HCT116 (cell line): ENCODE results near the gene UVRAG. TPM values are rescaled to one million over a fixed set of nuclear protein-coding genes. Genes with fewer than 3 reads are reported as not detected.
A peak's percentile ranks its signal among the peaks of the same experiment; 100 is the strongest.

Experiments used
- ATAC-seq: fragments of 200-7000 bp; cut with Tn5 transposase; 2 replicates; pipeline ENCODE4 v1.9.1; 2020; ENCODE audit warnings: mild to moderate bottlenecking, moderate library complexity
- BruUV-seq: library from RNA; stranded (reverse); fragments of 400-500 nt; replicated peaks from 2 replicates; lab custom pipeline; 2021; lab: Mats Ljungman, UMichigan
- CTCF ChIA-PET: fragments of 300-600 bp; sonication (Branson Sonifier 250); formaldehyde crosslinking; loops from one replicate; lab custom pipeline; 2021; ENCODE audit warnings: antibody characterized with exemption; lab: Charles Lee
- POLR2A ChIA-PET: fragments of 300-600, 350-600 bp; sonication (Branson Sonifier 250); formaldehyde crosslinking; loops from one replicate; lab custom pipeline; 2021; ENCODE audit warnings: antibody characterized with exemption; lab: Charles Lee
- RAD21 ChIA-PET, 2 experiments: fragments of 300-600 bp; sonication (Branson Sonifier 250); formaldehyde crosslinking; loops; one replicate each; lab custom pipeline; 2023; ENCODE audit warnings: low total read pairs in 2 of 2; ENCODE audit not compliant: uncharacterized antibody in 2 of 2, unreplicated experiment in 2 of 2, low non-redundant PET in 1 of 2; lab: Charles Lee
- DNase-seq: peaks from one replicate; pipeline ENCODE4 v3.0.0-alpha.2; 2010; ENCODE audit warnings: low read depth, low spot score
- H2AFZ ChIP-seq: fragments of 200-600 bp; shearing (Covaris generic), sonication (generic); 2 replicates; pipeline ENCODE4 v1.6.1; 2017; ENCODE audit warnings: low read depth, mixed run types, mixed read lengths, antibody characterized with exemption, low read length; ENCODE audit not compliant: poor library complexity, severe bottlenecking
- H3K27ac ChIP-seq: 2 replicates; pipeline ENCODE4 v1.5.1; 2012; ENCODE audit warnings: low read depth, low read length
- H3K27me3 ChIP-seq: fragments of 200-600 bp; sonication (generic); 2 replicates; pipeline ENCODE4 v1.6.1; 2016; ENCODE audit warnings: mixed run types, low read length, mixed read lengths; ENCODE audit not compliant: insufficient read depth
- H3K36me3 ChIP-seq, 2 experiments: fragments of 200-500 bp in 1 of 2; fragments of 200-600 bp in 1 of 2; sonication (Bioruptor generic) in 1 of 2; sonication (generic) in 1 of 2; 2 replicates each; pipeline versions ENCODE4 v1.5.1 to v1.6.1; 2014 to 2016; ENCODE audit warnings: low read length in 2 of 2, inconsistent platforms in 1 of 2, mixed read lengths in 1 of 2, mixed run types in 1 of 2; ENCODE audit not compliant: insufficient read depth in 2 of 2, control insufficient read depth in 1 of 2
- H3K4me1 ChIP-seq, 2 experiments: fragments of 200-600 bp in 1 of 2; sonication (generic) in 1 of 2; 2 replicates each; pipeline versions ENCODE4 v1.5.1 to v1.6.1; 2012 to 2017; ENCODE audit warnings: low read length in 2 of 2, inconsistent platforms in 1 of 2, mild to moderate bottlenecking in 1 of 2, mixed read lengths in 1 of 2, mixed run types in 1 of 2, moderate library complexity in 1 of 2; ENCODE audit not compliant: insufficient read depth in 2 of 2, control insufficient read depth in 1 of 2
- H3K4me2 ChIP-seq: fragments of 200-600 bp; sonication (generic); 2 replicates; pipeline ENCODE4 v1.6.1; 2017; ENCODE audit warnings: mixed run types, low read length, mixed read lengths
- H3K4me3 ChIP-seq, 2 experiments: fragments of 200-600 bp in 1 of 2; sonication (generic) in 1 of 2; replicated peaks in 1 of 2; 2 replicates each; pipeline ENCODE4 v1.5.1; 2011 to 2016; ENCODE audit warnings: low read length in 2 of 2, control low read depth in 1 of 2, low read depth in 1 of 2, mild to moderate bottlenecking in 1 of 2, mixed read lengths in 1 of 2, mixed run types in 1 of 2
- H3K79me2 ChIP-seq: fragments of 200-600 bp; sonication (generic); 2 replicates; pipeline ENCODE4 v1.6.1; 2017; ENCODE audit warnings: mild to moderate bottlenecking, mixed run types, low read length, moderate library complexity, mixed read lengths; ENCODE audit not compliant: insufficient read depth
- H3K9ac ChIP-seq: fragments of 200-600 bp; sonication (generic); 2 replicates; pipeline ENCODE4 v1.6.1; 2016; ENCODE audit warnings: low read length, mixed read lengths
- H3K9me2 ChIP-seq: fragments of 200-600 bp; sonication (generic), shearing (Covaris generic); 2 replicates; pipeline ENCODE4 v1.6.1; 2017; ENCODE audit warnings: mixed run types, mild to moderate bottlenecking, moderate library complexity; ENCODE audit not compliant: insufficient read depth
- H3K9me3 ChIP-seq, 2 experiments: fragments of 200-500 bp in 1 of 2; fragments of 200-600 bp in 1 of 2; sonication (Bioruptor generic) in 1 of 2; sonication (generic) in 1 of 2; 2 replicates each; pipeline ENCODE4 v1.6.1; 2014 to 2017; ENCODE audit warnings: low read length in 2 of 2, mixed read lengths in 2 of 2, inconsistent platforms in 1 of 2, low read depth in 1 of 2, mild to moderate bottlenecking in 1 of 2, mixed run types in 1 of 2, moderate library complexity in 1 of 2; ENCODE audit not compliant: control insufficient read depth in 1 of 2, insufficient read depth in 1 of 2
- H4K20me1 ChIP-seq: fragments of 200-600 bp; sonication (generic), shearing (Covaris generic); 2 replicates; pipeline ENCODE4 v1.6.1; 2017; ENCODE audit warnings: mixed run types, mild to moderate bottlenecking, moderate library complexity; ENCODE audit not compliant: insufficient read depth
- CBX3 ChIP-seq: IDR thresholded peaks from 2 replicates; pipeline ENCODE4 v1.6.1; 2012; ENCODE audit warnings: low read depth
- CEBPB ChIP-seq: IDR thresholded peaks from 2 replicates; pipeline ENCODE4 v1.6.1; 2012; ENCODE audit warnings: low read depth
- ELF1 ChIP-seq: IDR thresholded peaks from 2 replicates; pipeline ENCODE4 v1.6.1; 2012; ENCODE audit warnings: low read depth, borderline replicate concordance
- JUND ChIP-seq: IDR thresholded peaks from 2 replicates; pipeline ENCODE4 v1.6.1; 2012
- SRF ChIP-seq: IDR thresholded peaks from 2 replicates; pipeline ENCODE4 v1.6.1; 2012; ENCODE audit warnings: low read depth
- intact Hi-C: fragments of 100-400 bp; cut with micrococcal nuclease; formaldehyde crosslinking; loops from 2 replicates; pipeline ENCODE4 v1.10.0; 2022
- total RNA-seq: library from RNA; stranded (reverse); gene quantifications from one replicate; pipeline ENCODE4 v1.2.1, GENCODE V29; 2021; ENCODE audit not compliant: unreplicated experiment
- TF ChIP-seq, protein P1 (sequence below), 3 experiments: fragments of 200-600 bp in 1 of 3; sonication (generic) in 1 of 3; IDR thresholded peaks in 2 of 3; conservative IDR thresholded peaks in 1 of 3; 2 replicates each; pipeline ENCODE4 v1.5.1; 2012 to 2017; ENCODE audit warnings: low read depth in 2 of 3, low read length in 2 of 3, antibody characterized with exemption in 1 of 3, borderline replicate concordance in 1 of 3, control low read depth in 1 of 3, mild to moderate bottlenecking in 1 of 3, mixed read lengths in 1 of 3, mixed run types in 1 of 3, moderate library complexity in 1 of 3; ENCODE audit not compliant: insufficient read depth in 1 of 3

UVRAG gene
- total RNA-seq, 1 experiment from 2014 or later: 12.3 TPM

DNA sequence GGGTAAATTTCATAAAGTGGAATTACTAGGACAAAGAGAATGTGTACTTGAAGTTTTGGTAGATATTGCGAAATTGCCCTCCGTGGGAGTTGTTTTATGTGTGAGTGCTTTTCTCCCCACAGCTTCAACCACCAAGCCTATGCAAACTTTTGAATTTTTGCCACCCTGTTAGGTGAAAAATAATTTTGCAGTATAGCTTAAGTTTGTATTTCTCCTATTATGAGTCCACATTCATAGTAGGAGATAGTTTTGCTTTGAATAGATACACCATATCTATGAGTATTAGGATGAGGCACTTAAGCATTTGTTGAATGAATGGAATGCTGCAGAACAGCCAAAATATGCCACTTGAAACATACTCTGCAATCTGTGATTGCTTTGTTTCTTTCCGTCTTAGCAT lies 43.6 kb downstream of the UVRAG start:
- intact Hi-C loops: no loop called here
- Histone ChIP-seq H3K9me3 (no peaks in the 10 kb centered on the region), H3K9me2 (no peaks in the 10 kb centered on the region), H3K4me1 (no peaks in the 10 kb centered on the region), H3K79me2 (no peaks in the 10 kb centered on the region), H3K36me3 (no peaks in the 10 kb centered on the region), H2AFZ (no peak overlapping the region), H4K20me1 (no peaks in the 10 kb centered on the region), H3K4me3 (no peak overlapping the region), H3K27ac (no peak overlapping the region), H3K27me3 (no peaks in the 10 kb centered on the region), H3K9ac (no peak overlapping the region), H3K4me2 (no peak overlapping the region)
- ChIA-PET CTCF (no interaction called here), RAD21 (no interaction called here), POLR2A (no interaction called here)
- ATAC-seq (no peak), DNase-seq (no peak)
- no TSS peak for BruUV-seq
- TF ChIP-seq JUND (no peak), SRF (no peak), CEBPB (0 out of 2 replicates have a peak, but pooled peaks have one; percentile 23), CBX3 (no peak), ELF1 (no peak)

DNA sequence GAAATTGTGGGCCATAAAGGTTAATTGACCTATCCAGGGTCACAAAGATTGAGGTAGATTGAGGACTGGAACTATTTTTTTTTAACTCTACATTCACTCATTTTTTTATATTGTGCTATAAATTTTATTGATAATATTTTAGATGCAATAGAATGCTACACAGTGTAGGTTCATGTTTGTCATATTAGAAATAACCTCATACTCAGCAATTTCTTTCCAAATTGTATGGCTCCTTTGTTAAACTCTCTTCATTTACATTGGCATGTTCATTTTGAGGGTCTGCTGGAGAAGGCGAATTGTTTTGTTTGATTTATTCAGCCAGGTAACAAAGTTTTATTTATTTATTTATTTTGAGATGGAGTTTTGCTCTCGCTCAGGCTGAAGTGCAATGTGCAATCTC lies 44.6 kb downstream of the UVRAG start:
- no peaks in the 10 kb centered on the region for H3K27me3 ChIP-seq
- no TSS peak for BruUV-seq
- H3K79me2 ChIP-seq: no peaks in the 10 kb centered on the region
- no peak overlapping the region for H3K4me2 ChIP-seq
- no peaks in the 10 kb centered on the region for H3K9me3 ChIP-seq
- intact Hi-C loops: loop anchor here (10.0 kb wide), 1 partner anchor 415 kb away; no protein-coding TSS in a partner anchor
- DNase-seq: no peak
- no peaks in the 10 kb centered on the region for H3K4me1 ChIP-seq
- ChIA-PET POLR2A (no interaction called here), RAD21 (no interaction called here), CTCF (no interaction called here)
- no peak overlapping the region for H3K27ac ChIP-seq
- no peaks in the 10 kb centered on the region for H3K9me2 ChIP-seq
- H3K4me3 ChIP-seq: no peak overlapping the region
- ATAC-seq: no peak
- H3K36me3 ChIP-seq: no peaks in the 10 kb centered on the region
- H4K20me1 ChIP-seq: no peaks in the 10 kb centered on the region
- TF ChIP-seq CEBPB (no peak), ELF1 (no peak)
- TF ChIP-seq, protein P1, sequence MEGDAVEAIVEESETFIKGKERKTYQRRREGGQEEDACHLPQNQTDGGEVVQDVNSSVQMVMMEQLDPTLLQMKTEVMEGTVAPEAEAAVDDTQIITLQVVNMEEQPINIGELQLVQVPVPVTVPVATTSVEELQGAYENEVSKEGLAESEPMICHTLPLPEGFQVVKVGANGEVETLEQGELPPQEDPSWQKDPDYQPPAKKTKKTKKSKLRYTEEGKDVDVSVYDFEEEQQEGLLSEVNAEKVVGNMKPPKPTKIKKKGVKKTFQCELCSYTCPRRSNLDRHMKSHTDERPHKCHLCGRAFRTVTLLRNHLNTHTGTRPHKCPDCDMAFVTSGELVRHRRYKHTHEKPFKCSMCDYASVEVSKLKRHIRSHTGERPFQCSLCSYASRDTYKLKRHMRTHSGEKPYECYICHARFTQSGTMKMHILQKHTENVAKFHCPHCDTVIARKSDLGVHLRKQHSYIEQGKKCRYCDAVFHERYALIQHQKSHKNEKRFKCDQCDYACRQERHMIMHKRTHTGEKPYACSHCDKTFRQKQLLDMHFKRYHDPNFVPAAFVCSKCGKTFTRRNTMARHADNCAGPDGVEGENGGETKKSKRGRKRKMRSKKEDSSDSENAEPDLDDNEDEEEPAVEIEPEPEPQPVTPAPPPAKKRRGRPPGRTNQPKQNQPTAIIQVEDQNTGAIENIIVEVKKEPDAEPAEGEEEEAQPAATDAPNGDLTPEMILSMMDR (IDR thresholded peaks at IDR 0.05 in 2 of 3, conservative IDR thresholded peaks at IDR 0.05 in 1 of 3; ENCODE audit: borderline replicate concordance in 1 of 3, insufficient read depth in 1 of 3, low read depth in 2 of 3, low read length in 2 of 3): no peak
- H3K9ac ChIP-seq: no peak overlapping the region
- H2AFZ ChIP-seq: no peak overlapping the region
